Uterus (tissue), 2 donors: ENCODE measurements around the gene RUNDC3A.

ENCODE experiments used
- CTCF ChIP-seq, 4 experiments: fragments of 200-600 bp in 2 of 4; fragments of 450-650 bp in 2 of 4; sonication (generic) in 2 of 4; IDR thresholded peaks; one replicate each; pipeline ENCODE4 v1.5.1; 2016 to 2019; ENCODE audit warnings: antibody characterized with exemption in 4 of 4, mild to moderate bottlenecking in 2 of 4, moderate library complexity in 1 of 4
- POLR2A ChIP-seq, 2 donors: fragments of 450-650 bp; IDR thresholded peaks; one replicate each; pipeline ENCODE4 v1.6.1; 2016; ENCODE audit warnings: antibody characterized with exemption in 2 of 2, mild to moderate bottlenecking in 1 of 2, moderate library complexity in 1 of 2

- TF ChIP-seq CTCF (IDR thresholded peaks at IDR 0.05) (no peak), POLR2A (IDR thresholded peaks at IDR 0.05) (no peak)
Observed at GRCh38 chr17:44310188-44310587, 1.8 kb downstream of the RUNDC3A start.
